ENCODE data around the gene RACGAP1. TPM values are rescaled to one million over a fixed set of nuclear protein-coding genes. Genes with fewer than 3 reads are reported as not detected.

RACGAP1 gene
- total RNA-seq, 2 donors from 2014 or later = 132 to 145 TPM

DNA sequence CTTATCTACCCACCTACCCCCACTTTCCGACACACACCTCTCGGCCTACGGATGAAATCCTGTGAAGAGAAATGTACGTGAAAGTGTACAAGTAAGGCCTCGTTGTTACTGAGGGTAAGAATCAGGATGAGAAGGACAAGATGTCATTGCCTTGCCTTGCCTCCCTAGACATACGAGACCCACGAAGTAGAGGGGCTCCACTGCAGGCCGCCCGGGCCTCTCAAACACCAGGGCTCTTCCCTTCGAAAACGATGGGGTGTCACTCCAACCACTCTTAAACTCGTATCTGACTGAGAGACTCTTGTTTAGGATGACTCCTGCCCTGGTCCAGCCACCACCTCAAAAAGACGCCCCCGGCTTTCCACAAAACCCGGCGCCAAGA, 498 bp downstream of the RACGAP1 start:
- Mint-ChIP-seq H3K36me3 (ENCODE audit: low read depth) (peaks cover 28% of the 10 kb centered on the region), H3K27me3 (no peaks in the 10 kb centered on the region), H3K27ac (peak overlapping the region; percentile 86), H3K4me1 (peaks cover 11% of the 10 kb centered on the region), H3K4me3 (peak overlapping the region; percentile 85), H3K9me3 (peaks cover 3% of the 10 kb centered on the region)
- ATAC-seq (replicated peaks) = peak; percentile 50

DNA sequence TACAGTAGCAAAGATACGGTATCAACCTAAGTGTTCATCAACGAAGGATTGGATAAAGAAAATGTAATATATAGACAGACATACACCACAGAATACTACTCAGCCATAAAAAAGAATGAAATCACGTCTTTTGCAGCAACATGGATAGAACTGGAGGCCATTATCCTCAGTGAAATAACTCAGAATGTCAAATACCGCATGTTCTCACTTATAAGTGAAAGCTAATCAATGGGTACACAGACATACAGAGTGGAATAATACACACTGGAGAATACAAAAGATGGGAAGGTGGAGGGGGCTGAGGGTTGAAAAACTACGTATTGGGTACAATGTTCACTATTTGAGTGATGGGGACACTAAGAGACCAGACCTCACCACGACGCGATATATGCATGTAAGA, 1.1 kb downstream of the RACGAP1 start:
- Mint-ChIP-seq H3K27ac (peak overlapping the region; percentile 86), H3K4me3 (peak overlapping the region; percentile 85), H3K27me3 (no peaks in the 10 kb centered on the region), H3K4me1 (peaks cover 11% of the 10 kb centered on the region), H3K9me3 (peaks cover 3% of the 10 kb centered on the region), H3K36me3 (ENCODE audit: low read depth) (peaks cover 28% of the 10 kb centered on the region)
- ATAC-seq (replicated peaks) = no peak

DNA sequence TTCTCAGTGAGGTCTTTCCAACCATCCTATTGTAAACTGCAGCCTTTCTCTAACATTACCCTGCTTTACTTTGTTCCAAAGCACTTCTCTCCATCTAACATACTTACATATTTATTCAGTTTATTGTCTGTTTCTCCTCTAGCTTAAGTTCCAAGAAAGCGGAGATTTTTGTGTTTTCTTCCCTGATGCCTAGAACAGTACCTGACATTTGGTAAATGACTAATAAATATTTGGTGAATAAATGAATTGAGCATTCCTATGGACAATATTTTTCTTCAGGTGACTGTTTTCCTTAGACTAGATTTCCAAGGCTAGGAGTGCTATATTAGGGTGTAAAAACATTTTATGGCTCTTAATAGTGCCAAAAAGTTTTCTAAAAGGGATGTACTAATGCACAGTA, 2.4 kb downstream of the RACGAP1 start:
- H3K9me3 Mint-ChIP-seq = peaks cover 3% of the 10 kb centered on the region
- H3K27ac Mint-ChIP-seq = no peak overlapping the region
- peaks cover 28% of the 10 kb centered on the region for H3K36me3 Mint-ChIP-seq (ENCODE audit: low read depth)
- peaks cover 16% of the 10 kb centered on the region for H3K4me1 Mint-ChIP-seq
- peak overlapping the region; percentile 85 for H3K4me3 Mint-ChIP-seq
- no peaks in the 10 kb centered on the region for H3K27me3 Mint-ChIP-seq
- ATAC-seq (replicated peaks) = no peak

DNA sequence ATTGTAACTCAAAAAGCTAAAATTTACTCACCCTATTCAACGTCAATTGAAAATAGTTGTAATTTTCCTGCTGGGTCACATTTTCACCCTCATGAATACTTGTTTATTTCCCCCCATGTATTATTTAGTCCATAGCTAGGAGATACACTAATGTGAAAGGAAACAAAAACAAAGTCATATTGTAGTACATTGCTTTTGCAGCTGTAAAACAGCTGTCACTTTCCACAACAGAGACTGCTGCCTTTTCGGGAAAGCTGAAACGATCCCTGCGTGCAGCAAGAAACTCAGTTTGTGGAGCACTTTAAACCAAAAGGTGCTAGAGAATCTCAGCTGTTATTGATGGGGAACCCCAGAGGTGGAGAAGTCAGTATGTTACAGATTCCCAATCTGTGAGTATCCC, 4.3 kb downstream of the RACGAP1 start:
- Mint-ChIP-seq H3K9me3 (peaks cover 3% of the 10 kb centered on the region), H3K4me3 (no peak overlapping the region), H3K36me3 (ENCODE audit: low read depth) (peaks cover 41% of the 10 kb centered on the region), H3K27ac (no peak overlapping the region), H3K4me1 (peaks cover 16% of the 10 kb centered on the region), H3K27me3 (no peaks in the 10 kb centered on the region)
- ATAC-seq (replicated peaks) = no peak

DNA sequence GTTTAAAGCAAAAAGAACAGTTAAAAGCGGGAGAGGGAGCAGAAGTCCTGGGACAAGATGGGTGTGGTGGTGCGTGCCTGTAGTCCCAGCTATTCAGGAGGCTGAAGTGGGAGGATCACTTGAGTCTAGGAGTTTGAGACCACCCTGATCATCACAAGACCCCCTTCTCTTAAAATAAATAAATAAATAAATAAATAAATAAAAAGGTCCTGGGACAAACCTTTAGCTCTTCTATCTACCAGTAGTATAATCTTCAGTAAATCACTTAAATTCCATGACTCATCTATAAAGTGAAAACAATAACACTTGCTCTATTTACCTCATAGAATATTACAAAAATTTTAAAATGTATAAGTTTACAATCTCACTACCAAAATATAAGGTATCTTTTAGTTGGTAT, 5.8 kb downstream of the RACGAP1 start:
- Mint-ChIP-seq H3K27ac (no peak overlapping the region), H3K4me3 (no peak overlapping the region), H3K9me3 (no peaks in the 10 kb centered on the region), H3K27me3 (no peaks in the 10 kb centered on the region), H3K36me3 (ENCODE audit: low read depth) (peaks cover 47% of the 10 kb centered on the region), H3K4me1 (peaks cover 11% of the 10 kb centered on the region)
- no peak for ATAC-seq (replicated peaks)

DNA sequence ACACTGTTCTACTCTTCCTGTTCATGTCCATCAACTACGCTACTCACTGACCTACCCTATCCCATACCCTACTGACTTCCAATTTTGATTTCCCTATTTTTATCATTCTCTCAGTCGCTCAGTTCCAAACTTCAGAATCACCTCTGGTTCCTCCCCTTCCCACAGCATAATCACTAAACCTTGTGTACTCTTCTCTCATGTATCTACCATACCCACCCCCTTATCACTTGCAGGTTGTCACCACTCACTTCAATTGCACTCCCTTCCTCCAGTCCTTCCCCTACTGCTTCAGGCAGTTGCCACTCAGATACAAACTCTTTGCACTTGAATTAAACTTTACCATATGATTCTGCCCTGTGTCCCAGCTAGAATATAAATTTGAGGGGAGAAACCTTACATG, 6.3 kb downstream of the RACGAP1 start:
- Mint-ChIP-seq H3K4me1 (peaks cover 16% of the 10 kb centered on the region), H3K4me3 (no peak overlapping the region), H3K9me3 (no peaks in the 10 kb centered on the region), H3K27ac (no peak overlapping the region), H3K27me3 (no peaks in the 10 kb centered on the region), H3K36me3 (ENCODE audit: low read depth) (peaks cover 47% of the 10 kb centered on the region)
- no peak for ATAC-seq (replicated peaks)

DNA sequence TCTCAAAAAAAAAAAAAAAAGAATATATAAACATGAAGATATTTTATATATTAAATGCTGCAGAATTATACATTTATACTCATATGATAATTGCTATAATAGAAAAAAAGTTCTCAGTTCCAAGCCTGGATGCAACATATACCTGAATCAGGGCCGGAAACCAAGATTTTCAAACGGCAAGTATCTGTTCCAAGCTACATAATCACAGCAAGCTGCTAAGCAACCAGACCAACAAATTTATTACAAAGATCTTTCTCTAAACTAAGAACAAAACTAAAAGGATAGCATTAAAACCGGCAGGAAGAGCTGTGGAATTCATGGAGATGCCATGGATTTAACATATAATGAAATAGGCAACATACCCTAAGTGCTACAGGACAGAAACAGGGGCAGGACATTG, 7.1 kb downstream of the RACGAP1 start:
- Mint-ChIP-seq H3K27ac (no peak overlapping the region), H3K4me3 (no peak overlapping the region), H3K27me3 (no peaks in the 10 kb centered on the region), H3K36me3 (ENCODE audit: low read depth) (peaks cover 49% of the 10 kb centered on the region), H3K4me1 (peaks cover 24% of the 10 kb centered on the region), H3K9me3 (no peaks in the 10 kb centered on the region)
- ATAC-seq (replicated peaks) = no peak

DNA sequence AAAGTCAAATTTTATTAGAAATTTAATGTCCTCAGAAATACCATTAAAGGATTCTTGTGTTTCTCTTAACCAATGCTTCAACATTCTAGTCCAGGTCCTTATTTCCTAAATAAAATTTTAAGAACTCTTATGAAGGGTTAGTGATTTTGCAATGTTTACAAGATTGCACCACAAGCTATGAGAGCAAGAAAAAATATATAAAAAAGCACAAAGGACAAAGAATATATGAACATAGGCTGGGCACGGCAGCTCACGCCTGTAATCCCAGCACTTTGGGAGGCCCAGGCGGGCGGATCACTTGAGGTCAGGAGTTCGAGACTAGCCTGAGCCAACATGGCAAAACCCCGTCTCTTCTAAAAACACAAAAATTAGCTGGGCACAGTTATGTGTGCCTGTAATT, 7.7 kb downstream of the RACGAP1 start:
- H3K27ac Mint-ChIP-seq = no peak overlapping the region
- no peak overlapping the region for H3K4me3 Mint-ChIP-seq
- peaks cover 45% of the 10 kb centered on the region for H3K36me3 Mint-ChIP-seq (ENCODE audit: low read depth)
- H3K4me1 Mint-ChIP-seq = peaks cover 20% of the 10 kb centered on the region
- ATAC-seq (replicated peaks) = no peak
- H3K27me3 Mint-ChIP-seq = no peaks in the 10 kb centered on the region
- no peaks in the 10 kb centered on the region for H3K9me3 Mint-ChIP-seq

DNA sequence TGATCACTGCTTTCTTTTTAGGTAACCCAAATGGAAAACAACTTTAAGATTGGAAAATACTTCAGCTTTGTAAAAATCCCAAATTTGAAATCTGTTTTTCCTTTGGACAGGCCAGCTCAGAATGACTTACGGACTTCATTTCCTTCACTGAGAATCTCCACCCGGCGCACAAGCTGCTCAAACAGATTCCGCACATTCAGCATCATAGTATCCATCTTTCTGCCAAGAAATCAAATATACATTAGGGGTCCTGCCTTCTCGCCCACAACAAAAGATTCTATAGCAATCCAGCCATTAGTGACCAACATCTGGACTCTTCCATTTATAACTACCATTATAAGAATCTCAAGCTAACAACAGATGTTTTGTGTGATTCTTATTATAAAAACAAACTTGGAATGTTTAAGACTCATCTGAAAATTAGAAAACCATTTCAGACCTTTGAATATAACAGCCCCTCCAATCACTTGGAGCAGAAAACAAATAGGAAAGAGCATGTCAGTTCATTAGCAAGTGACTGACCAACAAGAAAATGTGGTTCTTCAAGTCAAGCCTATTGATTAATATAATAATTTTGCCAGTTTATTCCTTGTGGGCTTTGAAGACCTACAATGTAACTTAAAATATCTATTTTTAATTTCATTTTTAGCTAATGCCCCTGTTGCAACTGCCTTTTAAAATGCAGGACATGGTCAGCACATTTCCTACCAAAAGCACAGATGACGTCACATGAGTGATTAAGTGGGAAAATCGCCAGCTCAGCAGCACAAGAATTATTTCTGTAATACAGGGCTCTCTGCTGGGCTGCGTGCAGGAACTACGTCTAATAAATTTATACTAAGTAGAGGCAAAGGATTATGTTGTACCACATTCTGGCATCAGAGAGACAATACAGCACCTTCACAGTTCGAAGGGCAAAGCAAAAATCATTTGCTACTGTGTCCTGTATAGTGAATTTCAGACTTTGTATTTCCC, 8.5 kb downstream of the RACGAP1 start:
- Mint-ChIP-seq H3K4me3 (no peak overlapping the region), H3K27ac (no peak overlapping the region)

DNA sequence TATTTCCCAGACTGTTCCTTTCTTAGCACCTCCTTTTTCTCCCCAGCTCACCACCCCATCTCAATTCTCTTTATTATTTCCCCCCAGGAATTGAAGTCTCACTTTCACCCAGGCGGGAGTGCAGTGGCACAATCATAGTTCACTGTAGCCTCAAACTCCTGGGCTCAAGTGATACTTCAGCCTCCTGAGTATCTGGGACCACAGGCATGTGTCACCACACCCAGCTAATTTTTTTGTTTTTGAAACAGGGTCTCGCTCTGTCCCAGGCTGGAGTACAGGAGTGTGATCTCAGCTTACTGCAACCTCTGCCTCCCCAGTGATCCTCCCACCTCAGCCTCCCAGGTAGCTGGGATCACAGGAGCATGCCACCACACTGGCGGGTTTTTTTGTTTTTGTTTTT, 11.0 kb downstream of the RACGAP1 start:
- peaks cover 59% of the 10 kb centered on the region for H3K36me3 Mint-ChIP-seq (ENCODE audit: low read depth)
- no peak overlapping the region for H3K27ac Mint-ChIP-seq

More for the DNA sequence above, 8.5 kb downstream of the RACGAP1 start:
- Mint-ChIP-seq H3K4me1 (peaks cover 18% of the 10 kb centered on the region), H3K9me3 (no peaks in the 10 kb centered on the region), H3K27me3 (no peaks in the 10 kb centered on the region), H3K36me3 (ENCODE audit: low read depth) (peaks cover 43% of the 10 kb centered on the region)
- ATAC-seq (replicated peaks) = no peak

DNA sequence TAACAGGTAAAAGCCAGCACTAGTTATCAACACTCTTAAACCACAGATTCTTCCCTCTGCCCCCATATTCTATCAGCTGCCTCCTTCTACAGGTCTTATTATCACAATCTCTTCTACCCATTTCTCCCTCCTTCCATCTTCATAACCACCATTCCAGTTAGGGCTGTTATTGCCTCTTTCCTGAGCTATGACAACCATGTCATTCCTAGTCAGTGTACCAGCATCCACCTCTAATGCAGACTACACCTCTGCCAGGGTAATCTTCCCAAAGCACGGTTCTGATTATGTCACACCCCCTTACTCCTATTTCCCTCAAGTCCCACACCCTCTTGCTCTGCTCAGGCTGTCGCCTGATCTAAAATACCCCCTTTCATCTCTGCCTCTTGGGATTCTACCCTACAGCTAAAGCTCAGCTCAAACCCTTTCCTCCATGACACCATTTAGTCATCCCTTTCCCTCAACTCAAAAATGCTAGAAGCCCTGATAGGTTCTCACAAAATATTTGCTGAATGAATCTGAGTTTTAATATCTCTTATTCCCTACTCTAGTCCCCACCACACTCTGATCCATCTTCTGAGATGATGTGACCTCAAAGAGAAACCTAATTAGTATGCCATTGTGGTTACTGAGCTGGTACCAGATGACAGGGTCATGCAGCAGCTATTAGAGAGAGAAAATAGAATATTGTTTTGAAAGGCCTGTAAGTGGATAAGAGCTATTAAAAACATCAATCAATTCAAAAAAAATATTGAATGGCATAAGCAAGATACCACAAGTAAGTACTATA, 11.7 kb downstream of the RACGAP1 start:
- peak; percentile 77 for ATAC-seq (replicated peaks)
- Mint-ChIP-seq H3K4me3 (no peak overlapping the region), H3K36me3 (ENCODE audit: low read depth) (peaks cover 61% of the 10 kb centered on the region), H3K27ac (no peak overlapping the region), H3K27me3 (no peaks in the 10 kb centered on the region), H3K9me3 (no peaks in the 10 kb centered on the region), H3K4me1 (peaks cover 19% of the 10 kb centered on the region)

More for the DNA sequence above, 11.0 kb downstream of the RACGAP1 start:
- no peaks in the 10 kb centered on the region for H3K9me3 Mint-ChIP-seq
- peaks cover 23% of the 10 kb centered on the region for H3K4me1 Mint-ChIP-seq
- H3K4me3 Mint-ChIP-seq = no peak overlapping the region
- H3K27me3 Mint-ChIP-seq = no peaks in the 10 kb centered on the region
- no peak for ATAC-seq (replicated peaks)

DNA sequence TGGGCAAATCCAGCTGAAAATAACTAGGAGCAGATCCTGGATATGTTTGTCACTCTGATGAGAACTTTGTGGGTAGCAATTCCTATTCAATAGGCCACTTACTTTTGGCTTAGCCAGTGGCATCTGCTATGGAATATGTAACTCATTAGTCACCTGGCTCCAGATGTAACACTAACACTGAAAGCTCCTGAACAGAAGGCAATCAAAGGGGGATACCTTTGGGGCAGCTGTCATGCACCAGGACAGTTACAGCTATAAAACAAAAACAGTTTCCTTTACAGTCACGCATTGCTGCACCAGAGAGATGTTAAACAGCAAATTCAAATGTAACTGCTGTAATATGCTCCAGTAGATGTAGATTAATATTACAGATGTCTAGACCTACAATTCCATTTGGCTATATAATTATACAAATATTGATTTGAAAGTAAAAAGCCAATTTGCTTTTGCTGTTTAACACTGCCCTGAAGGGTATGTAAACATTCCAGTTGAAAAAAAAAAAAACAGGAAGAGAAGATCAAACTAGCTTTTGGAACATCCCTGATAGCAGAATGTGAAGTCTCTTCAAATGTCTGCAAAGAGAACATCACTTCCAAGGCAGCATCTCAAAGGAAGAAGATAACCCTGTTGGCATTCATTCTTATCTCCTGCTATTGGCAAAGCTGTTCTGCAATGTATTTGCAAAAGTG, 18.4 kb downstream of the RACGAP1 start:
- peaks cover 64% of the 10 kb centered on the region for H3K36me3 Mint-ChIP-seq (ENCODE audit: low read depth)
- H3K27ac Mint-ChIP-seq = no peak overlapping the region
- H3K9me3 Mint-ChIP-seq = no peaks in the 10 kb centered on the region
- H3K27me3 Mint-ChIP-seq = no peaks in the 10 kb centered on the region
- ATAC-seq (replicated peaks) = no peak
- H3K4me1 Mint-ChIP-seq = peaks cover 8% of the 10 kb centered on the region
- H3K4me3 Mint-ChIP-seq = no peak overlapping the region

DNA sequence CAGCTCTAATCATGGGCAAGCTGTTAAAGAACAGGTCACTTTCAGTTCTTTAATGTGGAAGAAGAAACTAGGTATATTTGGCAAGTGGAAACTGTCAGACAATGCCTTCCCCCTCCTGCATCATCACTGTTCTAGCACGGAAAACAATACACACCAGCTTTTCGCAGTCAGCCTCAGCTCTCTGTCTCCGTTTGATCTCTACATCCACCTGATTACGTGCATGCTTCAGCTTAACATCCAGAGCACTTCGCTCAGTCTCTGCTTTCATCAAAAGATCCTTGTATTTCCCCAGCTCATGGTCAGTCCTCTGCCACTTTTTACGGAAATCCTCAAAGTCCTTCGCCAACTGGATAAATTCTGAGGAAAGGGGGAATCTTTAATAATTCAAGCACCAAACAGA, 19.0 kb downstream of the RACGAP1 start:
- peak; percentile 49 for ATAC-seq (replicated peaks)
- H3K27me3 Mint-ChIP-seq = no peaks in the 10 kb centered on the region
- H3K4me3 Mint-ChIP-seq = peak overlapping the region; percentile 9
- peaks cover 8% of the 10 kb centered on the region for H3K4me1 Mint-ChIP-seq
- no peaks in the 10 kb centered on the region for H3K9me3 Mint-ChIP-seq
- no peak overlapping the region for H3K27ac Mint-ChIP-seq
- H3K36me3 Mint-ChIP-seq (ENCODE audit: low read depth) = peaks cover 69% of the 10 kb centered on the region

DNA sequence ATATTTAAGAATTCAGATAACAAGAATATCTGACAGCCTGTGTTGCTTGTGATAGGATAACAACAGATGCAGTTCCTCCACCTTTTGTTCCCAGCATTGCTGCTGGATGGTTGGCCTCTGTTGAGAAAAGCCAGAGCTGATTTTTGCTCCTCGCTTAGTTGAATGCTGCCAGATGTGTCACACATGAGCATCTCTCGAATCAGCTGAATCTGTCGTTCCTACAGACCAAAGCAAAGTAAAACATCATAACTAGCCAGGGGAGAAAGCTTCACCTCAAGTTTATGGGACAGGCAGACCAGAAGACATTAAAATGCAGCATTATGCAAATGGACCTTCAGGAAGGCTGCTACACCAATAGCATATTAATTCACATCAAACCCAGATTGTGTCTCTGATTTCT, 20.1 kb downstream of the RACGAP1 start:
- H3K27me3 Mint-ChIP-seq = no peaks in the 10 kb centered on the region
- H3K9me3 Mint-ChIP-seq = no peaks in the 10 kb centered on the region
- H3K36me3 Mint-ChIP-seq (ENCODE audit: low read depth) = peaks cover 72% of the 10 kb centered on the region
- peaks cover 8% of the 10 kb centered on the region for H3K4me1 Mint-ChIP-seq
- no peak overlapping the region for H3K4me3 Mint-ChIP-seq
- ATAC-seq (replicated peaks) = no peak
- peak overlapping the region; percentile 41 for H3K27ac Mint-ChIP-seq

Data from activated T-helper 17 cell treated with anti-CD3 and anti-CD28 coated beads, Interleukin-2, amount 50 U/mL, for 72 hours (primary cell).